Measurements from ENCODE around the gene HNRNPK. TPM values are rescaled to one million over a fixed set of nuclear protein-coding genes. Genes with fewer than 3 reads are reported as not detected.

The HNRNPK gene
- 475 and 616 TPM in 2 replicates for total RNA-seq
- polyA plus RNA-seq, result 558 and 618 TPM in 2 replicates
- polyA plus RNA-seq (2012), result 484 and 583 TPM in 2 replicates
- 285 and 431 TPM in 2 replicates for polyA minus RNA-seq (ENCODE audit: low replicate concordance)

DNA sequence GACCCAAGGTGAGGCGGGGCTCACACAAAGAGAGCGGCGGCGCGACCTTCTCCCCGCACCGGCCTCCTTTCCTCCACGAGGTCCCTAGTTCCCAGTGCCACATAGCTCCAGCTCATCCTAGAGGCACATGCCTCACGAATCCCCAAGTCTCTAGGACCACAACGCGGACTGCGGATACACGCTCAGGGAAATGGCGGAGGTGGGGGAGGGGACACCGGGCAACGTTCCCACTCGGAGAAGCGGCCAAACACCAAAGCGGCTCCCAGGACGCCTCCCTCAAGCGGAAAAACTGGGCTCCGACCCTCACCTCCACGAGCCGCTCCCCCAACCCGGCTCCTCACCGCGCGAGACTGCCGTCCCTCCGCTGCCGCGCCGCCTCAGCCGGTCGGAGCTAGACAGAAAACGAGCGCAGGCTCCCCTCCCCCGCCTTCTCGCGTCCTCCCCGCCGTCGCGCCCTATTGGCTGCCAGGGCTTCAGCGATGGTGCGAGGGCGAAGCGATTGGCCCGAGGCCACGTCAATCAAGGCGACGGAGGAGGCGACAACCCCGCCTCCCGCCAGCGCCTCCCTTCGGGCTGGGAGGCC is at the start of gene HNRNPK:
HNRNPK (minus strand) TSS at position 404 of the 583 bp plus-strand sequence. CDS start 1,963 bp downstream, outside the sequence.
- peaks cover 2% of the 10 kb centered on the region for H4K20me1 ChIP-seq (ENCODE audit: control insufficient read depth, extremely low read depth, insufficient read depth, low read length)
- peak within 1 kb of the TSS; percentile 100 for H3K9ac ChIP-seq (ENCODE audit: insufficient read depth, low read length)
- H3K79me2 ChIP-seq (ENCODE audit: control insufficient read depth, insufficient read depth, low read length), result peaks cover 89% of the 10 kb centered on the region
- H3K27me3 ChIP-seq (ENCODE audit: control insufficient read depth, insufficient read depth, low read length), result no peaks in the 10 kb centered on the region
- peaks cover 8% of the 10 kb centered on the region for H3K4me1 ChIP-seq (ENCODE audit: control insufficient read depth, extremely low read depth, insufficient read depth, low read length)
- H2AFZ ChIP-seq (ENCODE audit: low read length), result peak within 1 kb of the TSS; percentile 84
- peaks cover 5% of the 10 kb centered on the region for H3K36me3 ChIP-seq (ENCODE audit: control insufficient read depth, insufficient read depth, low read length)
- TF ChIP-seq, protein P1, sequence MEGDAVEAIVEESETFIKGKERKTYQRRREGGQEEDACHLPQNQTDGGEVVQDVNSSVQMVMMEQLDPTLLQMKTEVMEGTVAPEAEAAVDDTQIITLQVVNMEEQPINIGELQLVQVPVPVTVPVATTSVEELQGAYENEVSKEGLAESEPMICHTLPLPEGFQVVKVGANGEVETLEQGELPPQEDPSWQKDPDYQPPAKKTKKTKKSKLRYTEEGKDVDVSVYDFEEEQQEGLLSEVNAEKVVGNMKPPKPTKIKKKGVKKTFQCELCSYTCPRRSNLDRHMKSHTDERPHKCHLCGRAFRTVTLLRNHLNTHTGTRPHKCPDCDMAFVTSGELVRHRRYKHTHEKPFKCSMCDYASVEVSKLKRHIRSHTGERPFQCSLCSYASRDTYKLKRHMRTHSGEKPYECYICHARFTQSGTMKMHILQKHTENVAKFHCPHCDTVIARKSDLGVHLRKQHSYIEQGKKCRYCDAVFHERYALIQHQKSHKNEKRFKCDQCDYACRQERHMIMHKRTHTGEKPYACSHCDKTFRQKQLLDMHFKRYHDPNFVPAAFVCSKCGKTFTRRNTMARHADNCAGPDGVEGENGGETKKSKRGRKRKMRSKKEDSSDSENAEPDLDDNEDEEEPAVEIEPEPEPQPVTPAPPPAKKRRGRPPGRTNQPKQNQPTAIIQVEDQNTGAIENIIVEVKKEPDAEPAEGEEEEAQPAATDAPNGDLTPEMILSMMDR (conservative IDR thresholded peaks at IDR 0.05 in 1 of 2, IDR thresholded peaks at IDR 0.05 in 1 of 2; ENCODE audit: low read depth in 1 of 2, low read length in 2 of 2), result no peak
- H3K4me2 ChIP-seq (ENCODE audit: extremely low read depth, insufficient read depth, low read length), result peak within 1 kb of the TSS; percentile 32
- H3K4me3 ChIP-seq (replicated peaks in 1 of 4; ENCODE audit: control extremely low read depth in 1 of 4, insufficient read depth in 1 of 4, low read depth in 3 of 4, low read length in 4 of 4), result peak within 1 kb of the TSS; percentile 71 to 99 (median 90)
- peak within 1 kb of the TSS; percentile 100 for H3K27ac ChIP-seq (ENCODE audit: insufficient read depth, low read length)
- no peaks in the 10 kb centered on the region for H3K9me3 ChIP-seq (ENCODE audit: control insufficient read depth, insufficient read depth, low read depth, low read length)
- DNase-seq (ENCODE audit: low read depth in 2 of 2), result peak; percentile 98 to 99

DNA sequence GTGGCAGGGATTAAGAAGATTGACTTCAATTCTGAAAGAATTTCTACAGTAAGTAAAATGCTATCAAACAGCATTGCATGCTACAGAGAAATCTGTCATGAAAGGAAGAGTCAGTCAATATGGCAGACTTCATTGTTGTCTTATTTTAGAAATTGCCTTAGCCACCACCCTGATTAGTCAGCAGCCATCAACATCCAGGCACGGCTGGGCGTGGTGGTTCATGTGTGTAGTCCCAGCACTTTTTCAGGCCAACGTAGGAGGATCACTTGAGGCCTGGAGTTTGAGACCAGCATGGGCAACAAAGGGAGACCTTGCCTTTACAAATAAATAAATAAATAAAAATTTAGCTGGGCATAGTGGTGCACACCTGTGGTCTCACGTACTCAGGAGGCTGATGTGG is 47.2 kb upstream of the HNRNPK start:
- Histone ChIP-seq H3K9me3 (ENCODE audit: control insufficient read depth, insufficient read depth, low read depth, low read length) (no peaks in the 10 kb centered on the region), H3K79me2 (ENCODE audit: control insufficient read depth, insufficient read depth, low read length) (no peaks in the 10 kb centered on the region), H3K27me3 (ENCODE audit: control insufficient read depth, insufficient read depth, low read length) (no peaks in the 10 kb centered on the region), H3K9ac (ENCODE audit: insufficient read depth, low read length) (no peak overlapping the region), H3K27ac (ENCODE audit: insufficient read depth, low read length) (no peak overlapping the region), H3K4me3 (replicated peaks in 1 of 4; ENCODE audit: control extremely low read depth in 1 of 4, insufficient read depth in 1 of 4, low read depth in 3 of 4, low read length in 4 of 4) (no peak overlapping the region), H3K36me3 (ENCODE audit: control insufficient read depth, insufficient read depth, low read length) (no peaks in the 10 kb centered on the region), H3K4me1 (ENCODE audit: control insufficient read depth, extremely low read depth, insufficient read depth, low read length) (no peaks in the 10 kb centered on the region), H4K20me1 (ENCODE audit: control insufficient read depth, extremely low read depth, insufficient read depth, low read length) (no peaks in the 10 kb centered on the region), H3K4me2 (ENCODE audit: extremely low read depth, insufficient read depth, low read length) (no peak overlapping the region), H2AFZ (ENCODE audit: low read length) (no peak overlapping the region)
- TF ChIP-seq EZH2 (IDR thresholded peaks at IDR 0.05; ENCODE audit: low read length, missing control alignments), result no peak
- TF ChIP-seq, protein P1 (conservative IDR thresholded peaks at IDR 0.05 in 1 of 2, IDR thresholded peaks at IDR 0.05 in 1 of 2; ENCODE audit: low read depth in 1 of 2, low read length in 2 of 2), result no peak
- DNase-seq (ENCODE audit: low read depth in 2 of 2), result no peak

DNA sequence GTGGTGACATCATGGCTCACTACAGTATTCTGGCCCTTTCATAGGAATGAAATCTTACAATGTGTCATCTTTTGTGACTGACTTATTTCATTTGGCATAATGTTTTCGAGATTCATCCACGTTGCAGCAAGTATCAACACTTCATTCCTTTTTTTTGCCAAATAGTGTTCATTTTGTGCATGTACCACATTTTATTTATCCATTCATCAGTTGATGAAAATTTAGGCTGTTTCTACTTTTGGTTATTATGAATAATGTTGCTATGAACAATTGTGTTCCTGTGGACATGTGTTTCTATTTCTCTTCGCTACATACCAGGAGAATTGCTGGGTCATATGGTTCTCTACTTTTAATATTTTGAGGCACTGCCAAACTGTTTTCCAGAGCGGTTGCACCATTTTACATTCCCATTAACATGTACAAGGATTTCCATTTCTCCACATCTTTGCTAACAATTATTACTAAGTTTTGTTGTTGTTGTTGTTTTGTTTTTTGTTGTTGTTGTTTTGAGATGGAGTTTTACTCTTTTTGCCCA is 44.1 kb upstream of the HNRNPK start:
- H2AFZ ChIP-seq (ENCODE audit: low read length), result no peak overlapping the region
- no peak for DNase-seq (ENCODE audit: low read depth in 2 of 2)

More for the DNA sequence above, 44.1 kb upstream of the HNRNPK start:
- Histone ChIP-seq H3K9me3 (ENCODE audit: control insufficient read depth, insufficient read depth, low read depth, low read length) (no peaks in the 10 kb centered on the region), H3K4me2 (ENCODE audit: extremely low read depth, insufficient read depth, low read length) (no peak overlapping the region), H3K4me1 (ENCODE audit: control insufficient read depth, extremely low read depth, insufficient read depth, low read length) (no peaks in the 10 kb centered on the region), H3K79me2 (ENCODE audit: control insufficient read depth, insufficient read depth, low read length) (no peaks in the 10 kb centered on the region), H4K20me1 (ENCODE audit: control insufficient read depth, extremely low read depth, insufficient read depth, low read length) (no peaks in the 10 kb centered on the region), H3K36me3 (ENCODE audit: control insufficient read depth, insufficient read depth, low read length) (no peaks in the 10 kb centered on the region), H3K27ac (ENCODE audit: insufficient read depth, low read length) (no peak overlapping the region), H3K9ac (ENCODE audit: insufficient read depth, low read length) (no peak overlapping the region), H3K27me3 (ENCODE audit: control insufficient read depth, insufficient read depth, low read length) (no peaks in the 10 kb centered on the region), H3K4me3 (replicated peaks in 1 of 4; ENCODE audit: control extremely low read depth in 1 of 4, insufficient read depth in 1 of 4, low read depth in 3 of 4, low read length in 4 of 4) (no peak overlapping the region)
- TF ChIP-seq, protein P1 (conservative IDR thresholded peaks at IDR 0.05 in 1 of 2, IDR thresholded peaks at IDR 0.05 in 1 of 2; ENCODE audit: low read depth in 1 of 2, low read length in 2 of 2), result no peak
- no peak for TF ChIP-seq EZH2 (IDR thresholded peaks at IDR 0.05; ENCODE audit: low read length, missing control alignments)
